NCI-H146 (cell line): Measurements from ENCODE around the gene CD81.
A peak's percentile ranks its signal among the peaks of the same experiment; 100 is the strongest.
"Not testable (repeated sequence)": the region's sequence is repeated elsewhere in the genome, so short reads cannot be mapped to it uniquely, and the experiment has no call there.

ENCODE experiments used
- DNase-seq: peaks from one replicate; lab custom pipeline; 2025; lab: John Stamatoyannopoulos, UW

CD81 gene

GRCh38 chr11:2376751-2377451 is at the start of gene CD81:
CD81 (plus strand) TSS chr11:2377310; CDS start chr11:2377550, 240 bp downstream.
- peak; percentile 25 for DNase-seq

GRCh38 chr11:2328021-2328420 is 49.1 kb upstream of the CD81 start:
- no peak for DNase-seq

- DNase-seq, result no peak
These were observed 48.3 kb upstream of the CD81 start for GRCh38 chr11:2328656-2329354.

GRCh38 chr11:2329551-2329950 is 47.6 kb upstream of the CD81 start:
- no peak for DNase-seq

- no peak for DNase-seq
These were observed 46.4 kb upstream of the CD81 start for GRCh38 chr11:2330696-2331095.

- no peak for DNase-seq
These were observed 45.7 kb upstream of the CD81 start for GRCh38 chr11:2331404-2331803.

- not testable (repeated sequence) for DNase-seq
These were observed 44.5 kb upstream of the CD81 start for GRCh38 chr11:2332569-2332968.

- not testable (repeated sequence) for DNase-seq
These were observed 43.5 kb upstream of the CD81 start for GRCh38 chr11:2333486-2334205.

GRCh38 chr11:2335286-2335685 is 41.8 kb upstream of the CD81 start:
- not testable (repeated sequence) for DNase-seq

GRCh38 chr11:2338760-2339159 is 38.4 kb upstream of the CD81 start:
- DNase-seq, result not testable (repeated sequence)

GRCh38 chr11:2342557-2342956 is 34.6 kb upstream of the CD81 start:
- DNase-seq, result no peak

- DNase-seq, result no peak
These were observed 34.1 kb upstream of the CD81 start for GRCh38 chr11:2342981-2343380.

GRCh38 chr11:2343502-2343901 is 33.6 kb upstream of the CD81 start:
- no peak for DNase-seq

GRCh38 chr11:2345050-2345449 is 32.1 kb upstream of the CD81 start:
- DNase-seq, result no peak

GRCh38 chr11:2346014-2346413 is 31.1 kb upstream of the CD81 start:
- no peak for DNase-seq

- DNase-seq, result no peak
These were observed 30.4 kb upstream of the CD81 start for GRCh38 chr11:2346586-2347307.

GRCh38 chr11:2347308-2347830 is 29.7 kb upstream of the CD81 start:
- no peak for DNase-seq

GRCh38 chr11:2348986-2349385 is 28.1 kb upstream of the CD81 start:
- no peak for DNase-seq

- no peak for DNase-seq
These were observed 25.4 kb upstream of the CD81 start for GRCh38 chr11:2351701-2352100.

- DNase-seq, result no peak
These were observed 24.7 kb upstream of the CD81 start for GRCh38 chr11:2352420-2352819.

- DNase-seq, result no peak
These were observed 22.0 kb upstream of the CD81 start for GRCh38 chr11:2355000-2355644.

GRCh38 chr11:2357246-2357645 is 19.9 kb upstream of the CD81 start:
- no peak for DNase-seq
